OCI-LY3 (cell line): Measurements from ENCODE around the gene ANKRD11.

Experiments
- CTCF ChIP-seq: fragments of 200-600, 300-600 bp; sonication (generic); IDR thresholded peaks from 2 replicates; pipeline ENCODE4 v1.5.1; 2014; ENCODE audit warnings: antibody characterized with exemption, low read length, low read depth
- EZH2phosphoT487 ChIP-seq: fragments of 200-600 bp; shearing (Covaris generic); IDR thresholded peaks from 2 replicates; pipeline ENCODE4 v1.6.1; 2018; ENCODE audit warnings: antibody characterized with exemption, mixed run types, low read depth

DNA sequence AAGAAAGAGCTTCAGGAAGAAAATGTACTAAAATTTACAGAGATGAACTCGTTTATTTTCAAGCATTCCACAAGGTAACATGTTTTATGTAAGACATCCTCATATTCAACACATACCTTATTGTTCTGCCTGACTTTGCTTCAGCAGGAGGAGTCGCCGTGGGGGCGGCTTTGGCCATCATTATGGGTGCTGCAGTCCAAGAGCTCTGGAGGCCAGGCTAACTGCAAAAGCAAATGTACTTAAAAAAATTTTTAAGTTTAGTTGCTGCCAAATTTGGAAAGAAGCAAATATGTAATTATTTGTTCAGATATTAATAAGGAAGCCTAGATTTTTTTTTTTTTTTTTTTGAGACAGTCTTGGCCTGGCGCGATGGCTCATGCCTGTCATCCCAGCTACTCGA, 13.7 kb upstream of the ANKRD11 start:
- no peak for TF ChIP-seq CTCF
- TF ChIP-seq EZH2phosphoT487, result no peak
